Astrocyte (in vitro differentiated cells and primary cell): ENCODE measurements around the gene LHPP. TPM values are rescaled to one million over a fixed set of nuclear protein-coding genes. Genes with fewer than 3 reads are reported as not detected.

ENCODE experiments used
- DNase-seq: peaks from one replicate; pipeline ENCODE4 v3.0.0-alpha.2; 2010; ENCODE audit warnings: low read depth
- FAIRE-seq: peaks from 2 replicates; lab custom pipeline; 2011; peaks lifted over from hg19 to GRCh38; lab: Jason Lieb, UNC
- H2AFZ ChIP-seq: 2 replicates; pipeline ENCODE4 v1.6.0; 2012; ENCODE audit warnings: low read depth, low read length, inconsistent platforms
- H3K27ac ChIP-seq: 2 replicates; pipeline ENCODE4 v1.5.1; 2011; ENCODE audit warnings: low read depth, low read length, inconsistent platforms
- H3K27me3 ChIP-seq: 2 replicates; pipeline ENCODE4 v1.6.0; 2011; ENCODE audit warnings: low read length, inconsistent platforms; ENCODE audit not compliant: insufficient read depth
- H3K36me3 ChIP-seq: 2 replicates; pipeline ENCODE4 v1.5.1; 2011; ENCODE audit warnings: low read length, inconsistent platforms; ENCODE audit not compliant: insufficient read depth
- H3K4me1 ChIP-seq: 2 replicates; pipeline ENCODE4 v1.5.1; 2011; ENCODE audit warnings: low read length, inconsistent platforms; ENCODE audit not compliant: insufficient read depth
- H3K4me2 ChIP-seq: 2 replicates; pipeline ENCODE4 v1.6.0; 2012; ENCODE audit warnings: low read length, inconsistent platforms
- H3K4me3 ChIP-seq: 2 replicates; pipeline ENCODE4 v1.5.1; 2011; ENCODE audit warnings: low read depth, mild to moderate bottlenecking, low read length, inconsistent platforms; ENCODE audit not compliant: insufficient read depth
- H3K79me2 ChIP-seq: 2 replicates; pipeline ENCODE4 v1.6.0; 2012; ENCODE audit warnings: mild to moderate bottlenecking, low read length, inconsistent platforms; ENCODE audit not compliant: insufficient read depth
- H3K9ac ChIP-seq: 2 replicates; pipeline ENCODE4 v1.6.0; 2012; ENCODE audit warnings: mild to moderate bottlenecking, low read length, inconsistent platforms
- H3K9me3 ChIP-seq: 2 replicates; pipeline ENCODE4 v1.5.1; 2012; ENCODE audit warnings: low read depth, mild to moderate bottlenecking, low read length, inconsistent platforms; ENCODE audit not compliant: insufficient read depth
- H4K20me1 ChIP-seq: 2 replicates; pipeline ENCODE4 v1.6.0; 2012; ENCODE audit warnings: low read length, inconsistent platforms; ENCODE audit not compliant: insufficient read depth
- H3K27ac Mint-ChIP-seq: one replicate; pipeline ENCODE4 v1.8.0; 2021; ENCODE audit warnings: mild to moderate bottlenecking, mixed read lengths; ENCODE audit not compliant: unreplicated experiment
- H3K27me3 Mint-ChIP-seq: one replicate; pipeline ENCODE4 v1.8.0; 2021; ENCODE audit warnings: low read depth, mixed read lengths; ENCODE audit not compliant: unreplicated experiment
- H3K36me3 Mint-ChIP-seq: one replicate; pipeline ENCODE4 v1.8.0; 2021; ENCODE audit warnings: low read depth, mixed read lengths; ENCODE audit not compliant: unreplicated experiment
- H3K4me1 Mint-ChIP-seq: one replicate; pipeline ENCODE4 v1.8.0; 2021; ENCODE audit warnings: low read depth, mixed read lengths; ENCODE audit not compliant: unreplicated experiment
- H3K4me3 Mint-ChIP-seq: one replicate; pipeline ENCODE4 v1.8.0; 2021; ENCODE audit warnings: mild to moderate bottlenecking, moderate library complexity, mixed read lengths; ENCODE audit not compliant: unreplicated experiment
- H3K9me3 Mint-ChIP-seq: one replicate; pipeline ENCODE4 v1.8.0; 2021; ENCODE audit warnings: mild to moderate bottlenecking, mixed read lengths; ENCODE audit not compliant: unreplicated experiment
- EZH2 ChIP-seq: IDR thresholded peaks from 2 replicates; pipeline ENCODE4 v1.6.1; 2012; ENCODE audit warnings: mild to moderate bottlenecking, low read length, inconsistent platforms; ENCODE audit not compliant: insufficient read depth
- total RNA-seq: library from RNA; stranded (reverse); gene quantifications from 2 replicates; pipeline ENCODE4 v1.2.1, GENCODE V29; 2021
- TF ChIP-seq, protein P1 (sequence below): IDR thresholded peaks from 2 replicates; pipeline ENCODE4 v1.5.1; 2011; ENCODE audit warnings: low read depth, mild to moderate bottlenecking, inconsistent platforms, low read length, moderate library complexity; ENCODE audit not compliant: insufficient read depth

The LHPP gene
- total RNA-seq, 1 donor from 2014 or later = 6.9 TPM

DNA sequence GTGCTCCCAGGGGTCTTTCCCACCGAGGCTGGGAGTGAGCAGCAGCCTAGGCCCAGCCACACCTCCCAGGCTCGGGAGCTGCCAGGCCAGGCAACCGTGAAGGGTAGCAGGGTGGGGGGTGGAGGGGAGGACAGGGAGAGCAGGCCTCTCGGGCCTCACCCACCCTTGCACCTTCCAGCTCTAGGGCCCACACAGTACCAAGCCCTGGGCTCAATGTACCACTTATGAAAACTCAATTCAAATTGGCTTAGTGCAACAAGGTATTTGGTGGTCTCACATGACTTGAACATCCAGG, 155.2 kb downstream of the LHPP start:
- Mint-ChIP-seq H3K9me3 (no peaks in the 10 kb centered on the region), H3K4me3 (no peak overlapping the region), H3K27ac (no peak overlapping the region), H3K36me3 (peaks cover 5% of the 10 kb centered on the region), H3K4me1 (peaks cover 7% of the 10 kb centered on the region), H3K27me3 (no peaks in the 10 kb centered on the region)
- no peaks in the 10 kb centered on the region for H3K27me3 ChIP-seq
- DNase-seq = no peak
- H3K27ac ChIP-seq = no peak overlapping the region
- H3K4me2 ChIP-seq = no peak overlapping the region
- no peaks in the 10 kb centered on the region for H3K36me3 ChIP-seq
- no peaks in the 10 kb centered on the region for H3K9me3 ChIP-seq
- TF ChIP-seq, protein P1, sequence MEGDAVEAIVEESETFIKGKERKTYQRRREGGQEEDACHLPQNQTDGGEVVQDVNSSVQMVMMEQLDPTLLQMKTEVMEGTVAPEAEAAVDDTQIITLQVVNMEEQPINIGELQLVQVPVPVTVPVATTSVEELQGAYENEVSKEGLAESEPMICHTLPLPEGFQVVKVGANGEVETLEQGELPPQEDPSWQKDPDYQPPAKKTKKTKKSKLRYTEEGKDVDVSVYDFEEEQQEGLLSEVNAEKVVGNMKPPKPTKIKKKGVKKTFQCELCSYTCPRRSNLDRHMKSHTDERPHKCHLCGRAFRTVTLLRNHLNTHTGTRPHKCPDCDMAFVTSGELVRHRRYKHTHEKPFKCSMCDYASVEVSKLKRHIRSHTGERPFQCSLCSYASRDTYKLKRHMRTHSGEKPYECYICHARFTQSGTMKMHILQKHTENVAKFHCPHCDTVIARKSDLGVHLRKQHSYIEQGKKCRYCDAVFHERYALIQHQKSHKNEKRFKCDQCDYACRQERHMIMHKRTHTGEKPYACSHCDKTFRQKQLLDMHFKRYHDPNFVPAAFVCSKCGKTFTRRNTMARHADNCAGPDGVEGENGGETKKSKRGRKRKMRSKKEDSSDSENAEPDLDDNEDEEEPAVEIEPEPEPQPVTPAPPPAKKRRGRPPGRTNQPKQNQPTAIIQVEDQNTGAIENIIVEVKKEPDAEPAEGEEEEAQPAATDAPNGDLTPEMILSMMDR = no peak
- TF ChIP-seq EZH2 = no peak
- H3K4me3 ChIP-seq = no peak overlapping the region
- no peaks in the 10 kb centered on the region for H3K4me1 ChIP-seq
- no peaks in the 10 kb centered on the region for H3K79me2 ChIP-seq
- H3K9ac ChIP-seq = no peak overlapping the region
- no peak overlapping the region for H2AFZ ChIP-seq
- no peak for FAIRE-seq
- H4K20me1 ChIP-seq = peaks cover 5% of the 10 kb centered on the region

DNA sequence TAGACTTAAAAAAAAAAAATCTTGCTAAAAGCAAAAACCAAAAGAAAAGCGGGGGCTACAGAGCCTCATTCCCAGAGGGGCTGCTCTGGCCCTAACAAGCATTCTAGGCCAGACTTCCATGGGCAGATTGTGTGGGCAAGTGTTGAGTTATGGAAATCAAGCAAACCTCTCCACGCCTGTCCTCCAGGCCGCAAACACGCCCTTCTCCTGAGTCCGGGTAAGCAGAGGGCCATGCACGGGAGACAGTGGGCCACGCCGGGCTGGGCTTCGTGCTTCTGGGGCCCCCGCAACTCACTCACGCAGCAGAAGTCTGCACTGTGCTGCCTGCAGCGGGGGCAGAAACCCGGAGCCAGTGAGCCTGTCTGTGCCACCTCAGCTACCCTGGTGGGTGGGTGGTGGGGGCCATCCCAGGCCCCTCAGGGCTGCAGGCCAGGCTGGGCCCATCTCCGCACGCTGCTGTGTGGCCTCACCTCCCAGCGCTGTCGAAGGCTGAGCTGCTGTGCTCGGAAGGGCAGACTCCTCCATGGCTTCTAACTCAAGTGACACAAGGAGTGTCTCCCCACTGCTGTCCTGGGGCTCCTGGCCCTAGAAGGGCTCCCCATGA, 156.9 kb downstream of the LHPP start:
- H3K4me1 ChIP-seq = no peaks in the 10 kb centered on the region
- H3K9me3 Mint-ChIP-seq = no peaks in the 10 kb centered on the region
- no peak for DNase-seq
- H4K20me1 ChIP-seq = peaks cover 7% of the 10 kb centered on the region
- H3K36me3 ChIP-seq = no peaks in the 10 kb centered on the region
- H2AFZ ChIP-seq = no peak overlapping the region
- H3K9me3 ChIP-seq = no peaks in the 10 kb centered on the region
- no peaks in the 10 kb centered on the region for H3K27me3 ChIP-seq
- H3K4me3 Mint-ChIP-seq = no peak overlapping the region
- H3K9ac ChIP-seq = no peak overlapping the region
- H3K27ac ChIP-seq = no peak overlapping the region
- H3K27me3 Mint-ChIP-seq = no peaks in the 10 kb centered on the region
- H3K4me3 ChIP-seq = no peak overlapping the region
- H3K4me1 Mint-ChIP-seq = peaks cover 7% of the 10 kb centered on the region
- no peak overlapping the region for H3K27ac Mint-ChIP-seq
- no peak overlapping the region for H3K4me2 ChIP-seq
- H3K36me3 Mint-ChIP-seq = peaks cover 5% of the 10 kb centered on the region
- no peaks in the 10 kb centered on the region for H3K79me2 ChIP-seq
- no peak for FAIRE-seq
- no peak for TF ChIP-seq EZH2
- TF ChIP-seq, protein P1 = no peak

DNA sequence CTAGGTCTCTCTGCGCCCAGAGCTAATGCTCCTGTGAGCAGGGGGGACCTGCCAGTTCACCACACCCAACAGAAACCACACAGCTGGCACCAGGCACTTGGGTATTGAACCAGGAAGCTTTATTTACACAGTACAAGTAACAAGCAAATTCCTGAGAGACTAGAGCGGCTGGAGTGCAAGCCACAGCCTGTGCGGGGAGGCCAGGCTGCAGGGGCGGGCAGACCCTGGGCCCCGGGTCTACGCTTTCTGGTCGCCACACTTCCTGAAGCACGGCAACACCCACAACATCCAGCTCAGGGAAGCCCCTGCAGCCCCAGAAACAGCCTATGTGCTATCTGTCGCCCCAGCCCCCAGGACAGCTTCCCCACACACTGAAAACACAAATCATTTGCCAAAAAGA, 157.6 kb downstream of the LHPP start:
- no peaks in the 10 kb centered on the region for H3K4me1 ChIP-seq
- no peak overlapping the region for H3K9ac ChIP-seq
- H3K36me3 Mint-ChIP-seq = peaks cover 11% of the 10 kb centered on the region
- no peaks in the 10 kb centered on the region for H3K36me3 ChIP-seq
- no peak overlapping the region for H2AFZ ChIP-seq
- peaks cover 9% of the 10 kb centered on the region for H4K20me1 ChIP-seq
- peaks cover 3% of the 10 kb centered on the region for H3K27me3 Mint-ChIP-seq
- no peaks in the 10 kb centered on the region for H3K79me2 ChIP-seq
- no peak overlapping the region for H3K4me3 Mint-ChIP-seq
- TF ChIP-seq, protein P1 = no peak
- TF ChIP-seq EZH2 = no peak
- no peak overlapping the region for H3K27ac ChIP-seq
- H3K9me3 Mint-ChIP-seq = no peaks in the 10 kb centered on the region
- no peak overlapping the region for H3K4me2 ChIP-seq
- peak overlapping the region; percentile 26 for H3K27ac Mint-ChIP-seq
- no peak overlapping the region for H3K4me3 ChIP-seq
- no peaks in the 10 kb centered on the region for H3K27me3 ChIP-seq
- FAIRE-seq (no peak), DNase-seq (peak; percentile 16)
- peaks cover 7% of the 10 kb centered on the region for H3K4me1 Mint-ChIP-seq
- no peaks in the 10 kb centered on the region for H3K9me3 ChIP-seq
